ENCODE results near the gene PDGFRB.

PDGFRB gene

GRCh38 chr5:150108711-150109514 lies 46.7 kb downstream of the PDGFRB start:
- no peaks in the 10 kb centered on the region for H3K27me3 ChIP-seq (ENCODE audit: low read depth, low read length)
- H3K36me3 ChIP-seq (ENCODE audit: control insufficient read depth in 1 of 2, insufficient read depth in 2 of 2, low read length in 2 of 2): no peaks in the 10 kb centered on the region
- no peak overlapping the region for H3K27ac ChIP-seq (ENCODE audit: low read length)
- H3K4me1 ChIP-seq (ENCODE audit: control insufficient read depth in 1 of 2, insufficient read depth in 2 of 2, low read length in 2 of 2): peaks cover 4 to 6% of the 10 kb centered on the region in 2 donors
- H3K9me3 ChIP-seq (ENCODE audit: control insufficient read depth in 1 of 2, low read length in 2 of 2): no peaks in the 10 kb centered on the region
- no peak overlapping the region for H3K4me3 ChIP-seq (ENCODE audit: low read depth in 1 of 2, low read length in 2 of 2)

GRCh38 chr5:150107909-150108447 lies 47.7 kb downstream of the PDGFRB start:
- Histone ChIP-seq H3K27me3 (ENCODE audit: low read depth, low read length) (no peaks in the 10 kb centered on the region), H3K4me3 (ENCODE audit: low read depth in 1 of 2, low read length in 2 of 2) (no peak overlapping the region), H3K36me3 (ENCODE audit: control insufficient read depth in 1 of 2, insufficient read depth in 2 of 2, low read length in 2 of 2) (no peaks in the 10 kb centered on the region), H3K4me1 (ENCODE audit: control insufficient read depth in 1 of 2, insufficient read depth in 2 of 2, low read length in 2 of 2) (peaks cover 4% of the 10 kb centered on the region in 2 donors), H3K27ac (ENCODE audit: low read length) (no peak overlapping the region), H3K9me3 (ENCODE audit: control insufficient read depth in 1 of 2, low read length in 2 of 2) (no peaks in the 10 kb centered on the region)

GRCh38 chr5:150106674-150107426 lies 48.8 kb downstream of the PDGFRB start:
- Histone ChIP-seq H3K4me3 (ENCODE audit: low read depth in 1 of 2, low read length in 2 of 2) (no peak overlapping the region), H3K9me3 (ENCODE audit: control insufficient read depth in 1 of 2, low read length in 2 of 2) (no peaks in the 10 kb centered on the region), H3K27ac (ENCODE audit: low read length) (no peak overlapping the region), H3K27me3 (ENCODE audit: low read depth, low read length) (no peaks in the 10 kb centered on the region), H3K4me1 (ENCODE audit: control insufficient read depth in 1 of 2, insufficient read depth in 2 of 2, low read length in 2 of 2) (peaks cover 0 to 4% of the 10 kb centered on the region in 2 donors), H3K36me3 (ENCODE audit: control insufficient read depth in 1 of 2, insufficient read depth in 2 of 2, low read length in 2 of 2) (no peaks in the 10 kb centered on the region)

GRCh38 chr5:150105928-150106615 lies 49.6 kb downstream of the PDGFRB start:
- Histone ChIP-seq H3K4me1 (ENCODE audit: control insufficient read depth in 1 of 2, insufficient read depth in 2 of 2, low read length in 2 of 2) (peaks cover 0 to 4% of the 10 kb centered on the region in 2 donors), H3K27me3 (ENCODE audit: low read depth, low read length) (no peaks in the 10 kb centered on the region), H3K27ac (ENCODE audit: low read length) (no peak overlapping the region), H3K36me3 (ENCODE audit: control insufficient read depth in 1 of 2, insufficient read depth in 2 of 2, low read length in 2 of 2) (no peaks in the 10 kb centered on the region), H3K9me3 (ENCODE audit: control insufficient read depth in 1 of 2, low read length in 2 of 2) (no peaks in the 10 kb centered on the region), H3K4me3 (ENCODE audit: low read depth in 1 of 2, low read length in 2 of 2) (no peak overlapping the region)

GRCh38 chr5:150104550-150104870 lies 51.1 kb downstream of the PDGFRB start:
- Histone ChIP-seq H3K27me3 (ENCODE audit: low read depth, low read length) (no peaks in the 10 kb centered on the region), H3K36me3 (ENCODE audit: control insufficient read depth in 1 of 2, insufficient read depth in 2 of 2, low read length in 2 of 2) (no peaks in the 10 kb centered on the region), H3K4me1 (ENCODE audit: control insufficient read depth in 1 of 2, insufficient read depth in 2 of 2, low read length in 2 of 2) (peaks cover 0 to 4% of the 10 kb centered on the region in 2 donors), H3K27ac (ENCODE audit: low read length) (no peak overlapping the region), H3K4me3 (ENCODE audit: low read depth in 1 of 2, low read length in 2 of 2) (no peak overlapping the region), H3K9me3 (ENCODE audit: control insufficient read depth in 1 of 2, low read length in 2 of 2) (no peaks in the 10 kb centered on the region)

GRCh38 chr5:150103678-150104549 lies 51.7 kb downstream of the PDGFRB start:
- Histone ChIP-seq H3K4me3 (ENCODE audit: low read depth in 1 of 2, low read length in 2 of 2) (no peak overlapping the region), H3K9me3 (ENCODE audit: control insufficient read depth in 1 of 2, low read length in 2 of 2) (no peaks in the 10 kb centered on the region), H3K4me1 (ENCODE audit: control insufficient read depth in 1 of 2, insufficient read depth in 2 of 2, low read length in 2 of 2) (peaks cover 0 to 4% of the 10 kb centered on the region in 2 donors), H3K27me3 (ENCODE audit: low read depth, low read length) (no peaks in the 10 kb centered on the region), H3K27ac (ENCODE audit: low read length) (no peak overlapping the region), H3K36me3 (ENCODE audit: control insufficient read depth in 1 of 2, insufficient read depth in 2 of 2, low read length in 2 of 2) (no peaks in the 10 kb centered on the region)

- no peak overlapping the region for H3K27ac ChIP-seq (ENCODE audit: low read length)
- H3K36me3 ChIP-seq (ENCODE audit: control insufficient read depth in 1 of 2, insufficient read depth in 2 of 2, low read length in 2 of 2): no peaks in the 10 kb centered on the region
- H3K4me3 ChIP-seq (ENCODE audit: low read depth in 1 of 2, low read length in 2 of 2): no peak overlapping the region
- H3K4me1 ChIP-seq (ENCODE audit: control insufficient read depth in 1 of 2, insufficient read depth in 2 of 2, low read length in 2 of 2): no peaks in the 10 kb centered on the region
- no peaks in the 10 kb centered on the region for H3K27me3 ChIP-seq (ENCODE audit: low read depth, low read length)
- no peaks in the 10 kb centered on the region for H3K9me3 ChIP-seq (ENCODE audit: control insufficient read depth in 1 of 2, low read length in 2 of 2)
Measured at GRCh38 chr5:150101023-150101422, 54.6 kb downstream of the PDGFRB start.

GRCh38 chr5:150097152-150097551 lies 58.5 kb downstream of the PDGFRB start:
- Histone ChIP-seq H3K27me3 (ENCODE audit: low read depth, low read length) (no peaks in the 10 kb centered on the region), H3K36me3 (ENCODE audit: control insufficient read depth in 1 of 2, insufficient read depth in 2 of 2, low read length in 2 of 2) (no peaks in the 10 kb centered on the region), H3K9me3 (ENCODE audit: control insufficient read depth in 1 of 2, low read length in 2 of 2) (no peaks in the 10 kb centered on the region), H3K27ac (ENCODE audit: low read length) (no peak overlapping the region), H3K4me3 (ENCODE audit: low read depth in 1 of 2, low read length in 2 of 2) (no peak overlapping the region), H3K4me1 (ENCODE audit: control insufficient read depth in 1 of 2, insufficient read depth in 2 of 2, low read length in 2 of 2) (no peaks in the 10 kb centered on the region)

- no peaks in the 10 kb centered on the region for H3K4me1 ChIP-seq (ENCODE audit: control insufficient read depth in 1 of 2, insufficient read depth in 2 of 2, low read length in 2 of 2)
Measured at GRCh38 chr5:150092159-150092787, 63.4 kb downstream of the PDGFRB start.

GRCh38 chr5:150085950-150086715 lies 69.5 kb downstream of the PDGFRB start, which contains the start of gene CSF1R:
CSF1R (minus strand) TSS chr5:150086554; CDS start chr5:150086427, 127 bp downstream.
- Histone ChIP-seq H3K36me3 (ENCODE audit: control insufficient read depth in 1 of 2, insufficient read depth in 2 of 2, low read length in 2 of 2) (no peaks in the 10 kb centered on the region), H3K27me3 (ENCODE audit: low read depth, low read length) (no peaks in the 10 kb centered on the region), H3K9me3 (ENCODE audit: control insufficient read depth in 1 of 2, low read length in 2 of 2) (no peaks in the 10 kb centered on the region), H3K4me1 (ENCODE audit: control insufficient read depth in 1 of 2, insufficient read depth in 2 of 2, low read length in 2 of 2) (no peaks in the 10 kb centered on the region), H3K4me3 (ENCODE audit: low read depth in 1 of 2, low read length in 2 of 2) (peak within 1 kb of the TSS; percentile 41 to 47), H3K27ac (ENCODE audit: low read length) (peak within 1 kb of the TSS; percentile 60)

More at GRCh38 chr5:150092159-150092787, 63.4 kb downstream of the PDGFRB start:
- H3K9me3 ChIP-seq (ENCODE audit: control insufficient read depth in 1 of 2, low read length in 2 of 2): no peaks in the 10 kb centered on the region
- H3K36me3 ChIP-seq (ENCODE audit: control insufficient read depth in 1 of 2, insufficient read depth in 2 of 2, low read length in 2 of 2): no peaks in the 10 kb centered on the region
- no peak overlapping the region for H3K27ac ChIP-seq (ENCODE audit: low read length)
- no peaks in the 10 kb centered on the region for H3K27me3 ChIP-seq (ENCODE audit: low read depth, low read length)
- H3K4me3 ChIP-seq (ENCODE audit: low read depth in 1 of 2, low read length in 2 of 2): no peak overlapping the region

Data from muscle layer of duodenum (tissue), 2 donors.